Adipose tissue (tissue), 3 donors: ENCODE results near the gene KCTD3. TPM values are rescaled to one million over a fixed set of nuclear protein-coding genes. Genes with fewer than 3 reads are reported as not detected.

Experiments
- H3K27ac ChIP-seq: one replicate; pipeline ENCODE4 v1.5.1; 2013; ENCODE audit warnings: low read depth, low read length
- WGBS, 3 donors: extraction: QIAGEN DNeasy Blood & Tissue Kit; methylation state at CpG; one replicate each; pipeline ENCODE4 v1.1.7; 2013; 5-methylcytosine and 5-hydroxymethylcytosine counted together
- polyA plus RNA-seq, 3 donors: library from polyadenylated mRNA; stranded (reverse); fragments of 200-250 nt; gene quantifications; one replicate each; pipeline ENCODE4 v1.2.3, GENCODE V29; 2013
- donor health status: healthy with polysubstance abuse.
- donor health status: Bipolar disorder and iron deficiency.
- donor health status: healthy.

Gene KCTD3
- polyA plus RNA-seq, 3 donors = 15.7 to 40.7 (median 21.1) TPM

- H3K27ac ChIP-seq = no peak overlapping the region
- WGBS, 3 donors = 85 to 90% (median 90%) methylated on average over 18 of the region's 18 CpGs
These were observed 73.5 kb downstream of the KCTD3 start for GRCh38 chr1:215640429-215641148.

DNA sequence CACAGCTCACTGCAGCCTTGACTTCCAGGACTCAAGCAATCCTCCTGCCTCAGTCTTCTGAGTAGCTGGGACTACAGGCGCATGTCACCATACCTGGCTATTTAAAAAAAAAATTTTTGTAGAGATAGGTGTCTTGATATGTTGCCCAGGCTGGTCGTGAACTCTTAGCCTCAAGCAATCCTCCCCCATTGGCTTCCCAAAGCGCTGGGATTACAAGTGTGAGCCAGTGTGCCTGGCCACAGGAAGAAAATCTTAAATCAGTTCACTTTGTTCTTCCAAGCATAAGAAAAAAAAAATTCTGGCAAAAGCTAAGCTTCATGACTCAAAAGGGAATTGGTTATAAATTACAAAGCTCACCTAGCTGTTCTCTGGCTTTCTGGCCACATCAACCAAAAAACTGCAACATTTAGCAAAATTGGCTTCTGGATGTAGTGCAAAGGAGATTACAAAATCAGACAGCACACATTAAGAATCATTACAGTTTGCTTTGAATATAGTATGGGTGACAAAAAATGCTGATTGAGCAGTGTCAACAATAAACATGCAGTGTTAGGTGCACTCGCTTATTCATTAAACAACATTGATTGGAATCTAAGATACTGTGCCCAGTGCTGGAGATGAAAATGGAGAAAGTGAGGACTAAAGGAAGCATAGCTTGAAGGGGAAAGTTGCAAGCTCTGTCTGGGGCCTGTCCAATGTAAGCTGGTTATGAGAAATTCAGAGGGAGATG lies 76.7 kb downstream of the KCTD3 start:
- 85 to 86% (median 85%) methylated on average over 4 of the region's 4 CpGs for WGBS, 3 donors
- no peak overlapping the region for H3K27ac ChIP-seq

GRCh38 chr1:215645182-215645581 lies 78.1 kb downstream of the KCTD3 start:
- 92 to 97% (median 93%) methylated on average over 4 of the region's 4 CpGs for WGBS, 3 donors
- no peak overlapping the region for H3K27ac ChIP-seq

GRCh38 chr1:215645861-215646260 lies 78.8 kb downstream of the KCTD3 start:
- no peak overlapping the region for H3K27ac ChIP-seq
- WGBS, 3 donors = 92 to 95% (median 93%) methylated on average over 2 of the region's 2 CpGs

- H3K27ac ChIP-seq = no peak overlapping the region
- WGBS, 3 donors = 60 to 69% (median 64%) methylated on average over 3 of the region's 3 CpGs
These were observed 80.6 kb downstream of the KCTD3 start for GRCh38 chr1:215647738-215648137.

GRCh38 chr1:215648957-215649356 lies 81.9 kb downstream of the KCTD3 start:
- WGBS, 3 donors = 86 to 92% (median 88%) methylated on average over 4 of the region's 4 CpGs
- H3K27ac ChIP-seq = no peak overlapping the region

GRCh38 chr1:215650446-215651149 lies 83.5 kb downstream of the KCTD3 start:
- WGBS, 3 donors = 50 to 54% (median 52%) methylated on average over 9 of the region's 9 CpGs
- no peak overlapping the region for H3K27ac ChIP-seq

- no peak overlapping the region for H3K27ac ChIP-seq
These were observed 84.8 kb downstream of the KCTD3 start for GRCh38 chr1:215651867-215652266.

GRCh38 chr1:215652371-215652770 lies 85.3 kb downstream of the KCTD3 start:
- H3K27ac ChIP-seq = no peak overlapping the region
- WGBS, 3 donors = 64 to 78% (median 67%) methylated on average over 1 of the region's 1 CpG

More at GRCh38 chr1:215651867-215652266, 84.8 kb downstream of the KCTD3 start:
- WGBS, 3 donors = 46 to 57% (median 49%) methylated on average over 3 of the region's 3 CpGs

- WGBS, 3 donors = 75 to 92% (median 90%) methylated on average over 4 of the region's 4 CpGs
- no peak overlapping the region for H3K27ac ChIP-seq
These were observed 89.9 kb downstream of the KCTD3 start for GRCh38 chr1:215657047-215657446.

DNA sequence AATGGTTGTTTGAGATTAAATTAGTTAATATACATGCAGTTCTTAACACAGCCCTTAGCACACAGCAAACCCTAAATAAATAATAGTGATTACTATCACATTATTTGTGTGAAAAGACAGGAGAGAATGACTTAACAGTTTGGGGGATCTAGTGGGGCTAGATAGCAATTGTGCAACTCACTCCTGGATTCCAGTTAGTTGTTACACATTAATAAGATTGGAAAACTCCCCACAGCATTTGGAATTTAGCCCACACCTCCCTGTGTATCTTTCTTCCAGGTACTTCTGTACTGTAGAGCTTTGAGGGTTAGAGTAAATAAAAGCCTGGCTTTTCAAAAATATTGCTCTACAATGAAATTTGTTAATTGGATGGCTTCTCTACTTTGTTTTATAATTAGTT lies 93.2 kb downstream of the KCTD3 start:
- H3K27ac ChIP-seq = no peak overlapping the region

- H3K27ac ChIP-seq = no peak overlapping the region
- WGBS, 3 donors = 55 to 77% (median 66%) methylated on average over 1 of the region's 1 CpG
These were observed 93.9 kb downstream of the KCTD3 start for GRCh38 chr1:215661033-215661432.

DNA sequence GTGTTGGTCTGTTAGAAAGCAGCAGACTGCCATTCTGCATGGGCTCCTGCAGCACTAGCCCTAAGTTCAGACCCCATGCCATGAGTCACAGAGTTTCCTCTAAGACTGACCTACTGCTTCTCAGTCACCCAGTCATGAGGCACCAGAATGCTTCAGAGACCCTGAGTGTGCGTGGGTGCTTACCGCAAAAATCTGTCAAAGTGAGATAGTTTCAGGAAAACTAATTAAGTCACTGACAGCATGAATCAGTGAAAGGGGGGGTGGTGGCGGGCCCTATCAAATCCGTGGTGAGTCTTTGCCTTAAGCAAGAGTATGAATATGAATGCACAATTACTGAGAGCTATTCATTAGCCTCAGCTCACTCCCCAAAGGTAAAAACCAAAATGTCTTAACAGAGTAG lies 98.1 kb downstream of the KCTD3 start:
- no peak overlapping the region for H3K27ac ChIP-seq
- WGBS, 3 donors = 73 to 82% (median 79%) methylated on average over 4 of the region's 4 CpGs

- no peak overlapping the region for H3K27ac ChIP-seq
- WGBS, 3 donors = 83 to 85% (median 84%) methylated on average over 2 of the region's 2 CpGs
These were observed 100.7 kb downstream of the KCTD3 start for GRCh38 chr1:215667761-215668160.

GRCh38 chr1:215669806-215670491 lies 102.8 kb downstream of the KCTD3 start:
- no peak overlapping the region for H3K27ac ChIP-seq
- WGBS, 3 donors = 39 to 45% (median 42%) methylated on average over 4 of the region's 4 CpGs
